Skeletal muscle tissue (tissue), 1 donor: ENCODE data around the gene DUSP14. TPM values are rescaled to one million over a fixed set of nuclear protein-coding genes. Genes with fewer than 3 reads are reported as not detected.

Experiments used
- total RNA-seq: library from RNA; depleted of rRNA; stranded (reverse); fragments of >200 nt; gene quantifications from one replicate; pipeline ENCODE4 v1.2.3, GENCODE V29; 2014

The DUSP14 gene
- total RNA-seq, 1 donor from 2014 or later: 9.4 TPM

Other genes with a start within 250 kb of the DUSP14 start
- gene C17orf78, start 113.9 kb upstream of the DUSP14 start, total RNA-seq: not detected
- 26.6 TPM for gene ACACA, start 83.1 kb upstream of the DUSP14 start, total RNA-seq
- gene TADA2A, start 83.0 kb upstream of the DUSP14 start, total RNA-seq: 28.7 TPM
- 29.2 TPM for gene SYNRG, start 119.5 kb downstream of the DUSP14 start, total RNA-seq
- 21.4 TPM for gene DDX52, start 153.6 kb downstream of the DUSP14 start, total RNA-seq